PC-9 (cell line): ENCODE measurements around the gene ARCN1.

Experiments used
- CTCF ChIP-seq: fragments of 200-600 bp; sonication (generic); conservative IDR thresholded peaks from 2 replicates; pipeline ENCODE4 v1.6.1; 2017; ENCODE audit warnings: mixed run types, antibody characterized with exemption, mild to moderate bottlenecking, moderate library complexity
- EZH2 ChIP-seq: fragments of 200-600 bp; sonication (generic); IDR thresholded peaks from 2 replicates; pipeline ENCODE4 v1.8.0; 2017; ENCODE audit warnings: antibody characterized with exemption, low read depth

DNA sequence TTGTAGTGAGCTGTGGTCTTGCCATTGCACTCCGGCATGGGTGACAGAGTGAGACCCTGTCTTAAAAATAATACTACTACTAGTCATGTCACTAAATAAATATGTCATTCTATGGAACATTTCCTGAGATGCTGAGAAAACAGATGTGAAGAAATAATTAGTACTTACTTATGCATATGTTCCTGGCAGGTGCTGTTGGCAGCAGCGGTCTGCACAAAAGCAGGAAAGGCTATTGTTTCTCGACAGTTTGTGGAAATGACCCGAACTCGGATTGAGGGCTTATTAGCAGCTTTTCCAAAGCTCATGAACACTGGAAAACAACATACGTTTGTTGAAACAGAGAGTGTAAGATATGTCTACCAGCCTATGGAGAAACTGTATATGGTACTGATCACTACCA, 8.8 kb downstream of the ARCN1 start:
- TF ChIP-seq EZH2 = no peak
- TF ChIP-seq CTCF = no peak
